ENCODE data around the gene FHOD3.

GRCh38 chr18:36294031-36294430, 3.5 kb upstream of the FHOD3 start:
- TF ChIP-seq EP300 (IDR thresholded peaks at IDR 0.05; ENCODE audit: borderline replicate concordance) (no peak), RAD21 (IDR thresholded peaks at IDR 0.05; ENCODE audit: low read depth) (no peak), USF1 (IDR thresholded peaks at IDR 0.05) (no peak), CEBPB (IDR thresholded peaks at IDR 0.05) (no peak), ZBTB7A (IDR thresholded peaks at IDR 0.05; ENCODE audit: low read depth) (no peak), TCF12 (IDR thresholded peaks at IDR 0.05; ENCODE audit: low read depth) (no peak), MAX (IDR thresholded peaks at IDR 0.05) (no peak), TEAD4 (IDR thresholded peaks at IDR 0.05) (no peak), NFIC (IDR thresholded peaks at IDR 0.05) (no peak), TAF1 (IDR thresholded peaks at IDR 0.05; ENCODE audit: low read depth) (no peak), REST (IDR thresholded peaks at IDR 0.05; ENCODE audit: low read depth) (no peak), YY1 (IDR thresholded peaks at IDR 0.05; ENCODE audit: low read depth) (no peak)

Data from Ishikawa (cell line).